ENCODE measurements around the gene IL17RD. TPM values are rescaled to one million over a fixed set of nuclear protein-coding genes. Genes with fewer than 3 reads are reported as not detected.

IL17RD gene
- total RNA-seq, 1 experiment from 2014 or later = 8.3 TPM

DNA sequence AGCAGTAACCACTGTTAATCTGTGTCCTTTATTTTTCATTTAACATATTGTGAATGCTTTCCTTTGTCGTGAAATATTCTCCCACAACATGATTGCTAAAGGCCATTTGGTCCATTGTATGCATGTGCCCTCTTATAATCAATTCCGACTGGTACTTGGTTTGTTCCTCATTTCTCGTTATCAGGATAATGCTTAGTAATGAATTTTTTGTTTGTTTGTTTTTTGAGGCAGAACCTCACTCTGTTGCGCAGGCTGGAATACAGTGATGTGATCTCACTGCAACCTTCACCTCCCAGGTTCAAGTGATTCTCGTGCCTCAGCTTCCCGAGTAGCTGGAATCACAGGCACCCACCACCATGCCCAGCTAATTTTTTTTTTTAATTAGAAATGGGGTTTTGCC is 82.7 kb downstream of the IL17RD start:
- DNase-seq = no peak
- TF ChIP-seq CTCF (conservative IDR thresholded peaks at IDR 0.05) = no peak
- TF ChIP-seq EZH2 (IDR thresholded peaks at IDR 0.05; ENCODE audit: low read depth) = no peak
- Histone ChIP-seq H3K79me2 (ENCODE audit: low read depth) (peaks cover 10% of the 10 kb centered on the region), H3K9me2 (ENCODE audit: insufficient read depth) (no peaks in the 10 kb centered on the region), H3K27ac (peak overlapping the region; percentile 97), H3F3A (ENCODE audit: insufficient read depth, low read depth) (peaks cover 18% of the 10 kb centered on the region; the same call in 1 of the 2 replicates), H3K4me1 (replicated peaks; ENCODE audit: insufficient read depth) (peaks cover 44% of the 10 kb centered on the region), H2AFZ (no peak overlapping the region), H3K27me3 (ENCODE audit: insufficient read depth, low read depth) (no peaks in the 10 kb centered on the region), H3K4me2 (no peak overlapping the region), H3K4me3 (no peak overlapping the region), H3K9me3 (ENCODE audit: insufficient read depth, low read depth) (no peaks in the 10 kb centered on the region), H4K20me1 (ENCODE audit: insufficient read depth) (no peaks in the 10 kb centered on the region), H3K36me3 (ENCODE audit: low read depth) (no peaks in the 10 kb centered on the region)
- ChIA-PET CTCF (interaction anchor here (0.7 kb wide), 1 partner anchor 22 kb away, joined by 8 read pairs; no protein-coding TSS in a partner anchor), POLR2A (ENCODE audit: unreplicated experiment) (interaction anchor here (0.6 kb wide), 1 partner anchor 19 kb away, joined by 5 read pairs; no protein-coding TSS in a partner anchor)
- BruUV-seq (replicated peaks) = no TSS peak
- intact Hi-C loops (cut with micrococcal nuclease; ENCODE audit: unreplicated experiment) = no loop called here

- intact Hi-C loops (cut with micrococcal nuclease; ENCODE audit: unreplicated experiment) = no loop called here
- Histone ChIP-seq H3K27ac (no peak overlapping the region), H3K4me2 (no peak overlapping the region), H3K4me3 (no peak overlapping the region), H3K4me1 (replicated peaks; ENCODE audit: insufficient read depth) (peaks cover 48% of the 10 kb centered on the region), H2AFZ (no peak overlapping the region), H3K79me2 (ENCODE audit: low read depth) (peaks cover 23% of the 10 kb centered on the region), H3K36me3 (ENCODE audit: low read depth) (peaks cover 3% of the 10 kb centered on the region; the same call in 1 of the 2 replicates), H4K20me1 (ENCODE audit: insufficient read depth) (no peaks in the 10 kb centered on the region), H3F3A (ENCODE audit: insufficient read depth, low read depth) (peaks cover 18% of the 10 kb centered on the region; the same call in 1 of the 2 replicates), H3K9me2 (ENCODE audit: insufficient read depth) (no peaks in the 10 kb centered on the region), H3K27me3 (ENCODE audit: insufficient read depth, low read depth) (no peaks in the 10 kb centered on the region), H3K9me3 (ENCODE audit: insufficient read depth, low read depth) (no peaks in the 10 kb centered on the region)
- no peak for DNase-seq
- no peak for TF ChIP-seq EZH2 (IDR thresholded peaks at IDR 0.05; ENCODE audit: low read depth)
- TF ChIP-seq CTCF (conservative IDR thresholded peaks at IDR 0.05) = no peak
- CTCF ChIA-PET = no interaction called here
- POLR2A ChIA-PET (ENCODE audit: unreplicated experiment) = no interaction called here
- no TSS peak for BruUV-seq (replicated peaks)
Observed at GRCh38 chr3:57081173-57081572, 84.0 kb downstream of the IL17RD start.

GRCh38 chr3:57080171-57080570 is 85.0 kb downstream of the IL17RD start:
- H2AFZ ChIP-seq = no peak overlapping the region
- no peaks in the 10 kb centered on the region for H3K27me3 ChIP-seq (ENCODE audit: insufficient read depth, low read depth)
- no peak for DNase-seq
- peak overlapping the region; percentile 95 for H3K4me3 ChIP-seq
- peaks cover 18% of the 10 kb centered on the region; the same call in 1 of the 2 replicates for H3F3A ChIP-seq (ENCODE audit: insufficient read depth, low read depth)
- ChIA-PET CTCF (no interaction called here), POLR2A (ENCODE audit: unreplicated experiment) (interaction anchor here (0.7 kb wide), 1 partner anchor 73 kb away, joined by 5 read pairs; no protein-coding TSS in a partner anchor)
- H3K9me2 ChIP-seq (ENCODE audit: insufficient read depth) = no peaks in the 10 kb centered on the region
- H3K79me2 ChIP-seq (ENCODE audit: low read depth) = peaks cover 33% of the 10 kb centered on the region
- TF ChIP-seq EZH2 (IDR thresholded peaks at IDR 0.05; ENCODE audit: low read depth) = no peak
- TF ChIP-seq CTCF (conservative IDR thresholded peaks at IDR 0.05) = no peak
- peak overlapping the region; percentile 89; the same call in 1 of the 2 replicates for H3K27ac ChIP-seq
- intact Hi-C loops (cut with micrococcal nuclease; ENCODE audit: unreplicated experiment) = no loop called here
- peak overlapping the region; percentile 89 for H3K4me2 ChIP-seq
- H3K4me1 ChIP-seq (replicated peaks; ENCODE audit: insufficient read depth) = peaks cover 46% of the 10 kb centered on the region
- H3K9me3 ChIP-seq (ENCODE audit: insufficient read depth, low read depth) = no peaks in the 10 kb centered on the region
- no peaks in the 10 kb centered on the region for H4K20me1 ChIP-seq (ENCODE audit: insufficient read depth)
- peaks cover 5% of the 10 kb centered on the region; the same call in 1 of the 2 replicates for H3K36me3 ChIP-seq (ENCODE audit: low read depth)
- no TSS peak for BruUV-seq (replicated peaks)
